ENCODE measurements around the gene SLC25A25. TPM values are rescaled to one million over a fixed set of nuclear protein-coding genes. Genes with fewer than 3 reads are reported as not detected.

SLC25A25 gene
- total and polyA plus RNA-seq, 9 of the 15 experiments (the other 6 are each of a cell fraction or from before 2014, with no cell fraction given) = 0.07 to 35.9 (median 23.2) TPM

DNA sequence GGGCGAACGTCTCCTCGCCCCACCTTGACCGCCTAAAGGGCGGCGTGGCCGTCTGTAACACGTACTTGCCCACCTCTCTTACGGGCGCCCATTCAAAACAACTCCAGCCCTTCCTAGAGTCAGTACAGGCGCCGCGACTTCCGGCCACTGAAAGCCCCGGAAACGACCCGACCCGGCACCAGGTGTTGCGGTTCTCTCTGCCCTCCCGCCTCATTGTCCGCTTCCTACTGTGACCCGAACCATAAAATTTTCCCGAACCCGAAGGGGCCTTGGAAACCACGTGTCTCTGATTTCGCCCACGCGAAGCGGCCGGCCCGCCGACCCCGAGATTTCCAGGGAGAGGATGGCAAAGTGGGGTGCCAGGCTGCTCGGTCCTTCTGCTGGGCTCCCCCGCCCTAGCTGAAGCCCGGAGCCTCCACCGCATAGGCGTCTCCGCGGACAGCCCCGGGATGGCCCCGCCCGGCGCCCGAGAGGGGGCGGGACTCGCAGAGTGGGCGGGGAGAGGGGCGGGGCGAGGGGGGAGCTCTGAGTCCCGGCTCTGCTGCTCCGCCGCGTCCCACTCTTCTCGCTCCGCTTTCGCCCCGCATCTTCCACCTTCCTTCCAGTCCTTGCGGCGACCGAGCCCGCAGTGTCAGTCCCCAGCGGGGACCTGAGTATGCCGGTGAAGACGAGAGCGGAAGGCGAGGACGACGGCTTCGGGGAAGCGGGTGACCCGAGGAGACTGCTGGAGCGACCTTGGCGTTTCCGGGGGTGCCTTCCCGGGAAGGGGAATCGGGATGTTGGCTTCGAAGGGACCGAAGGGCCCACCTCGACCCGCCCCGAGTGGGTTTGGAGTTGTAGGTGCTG is 60.2 kb downstream of the SLC25A25 start (continued):
- TF ChIP-seq SRF (CRISPR knock-in tag; IDR thresholded peaks at IDR 0.05) = peak in 1 of 2 experiments; percentile 56; a peak in 1 of 4 replicates
- TF ChIP-seq ZNF311 (CRISPR knock-in tag; IDR thresholded peaks at IDR 0.05) = 0 out of 2 replicates have a peak, but pooled peaks have one; percentile 33
- peak; percentile 14; the same call in 1 of the 2 replicates for TF ChIP-seq ESRRA (IDR thresholded peaks at IDR 0.05; ENCODE audit: borderline replicate concordance, low read depth)
- TF ChIP-seq JUN (IDR thresholded peaks at IDR 0.05; ENCODE audit: borderline replicate concordance, low read depth, low read length) = peak; percentile 37; the same call in 1 of the 2 replicates
- TF ChIP-seq JUN (CRISPR knock-in tag; IDR thresholded peaks at IDR 0.05; ENCODE audit: borderline replicate concordance) = no peak
- peak; percentile 39; the same call in 1 of the 2 replicates for TF ChIP-seq CTBP1 (IDR thresholded peaks at IDR 0.05; ENCODE audit: borderline replicate concordance)
- 0 out of 2 replicates have a peak, but pooled peaks have one; percentile 43 for TF ChIP-seq SIN3B (IDR thresholded peaks at IDR 0.05; ENCODE audit: low read depth)
- peak in 1 of 2 experiments; percentile 35; a peak in 1 of 4 replicates for TF ChIP-seq TEAD1 (CRISPR knock-in tag; IDR thresholded peaks at IDR 0.05)
- TF ChIP-seq, protein P1, sequence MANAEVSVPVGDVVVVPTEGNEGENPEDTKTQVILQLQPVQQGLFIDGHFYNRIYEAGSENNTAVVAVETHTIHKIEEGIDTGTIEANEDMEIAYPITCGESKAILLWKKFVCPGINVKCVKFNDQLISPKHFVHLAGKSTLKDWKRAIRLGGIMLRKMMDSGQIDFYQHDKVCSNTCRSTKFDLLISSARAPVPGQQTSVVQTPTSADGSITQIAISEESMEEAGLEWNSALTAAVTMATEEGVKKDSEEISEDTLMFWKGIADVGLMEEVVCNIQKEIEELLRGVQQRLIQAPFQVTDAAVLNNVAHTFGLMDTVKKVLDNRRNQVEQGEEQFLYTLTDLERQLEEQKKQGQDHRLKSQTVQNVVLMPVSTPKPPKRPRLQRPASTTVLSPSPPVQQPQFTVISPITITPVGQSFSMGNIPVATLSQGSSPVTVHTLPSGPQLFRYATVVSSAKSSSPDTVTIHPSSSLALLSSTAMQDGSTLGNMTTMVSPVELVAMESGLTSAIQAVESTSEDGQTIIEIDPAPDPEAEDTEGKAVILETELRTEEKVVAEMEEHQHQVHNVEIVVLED (CRISPR knock-in tag; IDR thresholded peaks at IDR 0.05) = 0 out of 2 replicates have a peak, but pooled peaks have one; percentile 25
- TF ChIP-seq GABPA (tag; conservative IDR thresholded peaks at IDR 0.05; ENCODE audit: low read depth) = peak; percentile 91
- TF ChIP-seq, protein P2, sequence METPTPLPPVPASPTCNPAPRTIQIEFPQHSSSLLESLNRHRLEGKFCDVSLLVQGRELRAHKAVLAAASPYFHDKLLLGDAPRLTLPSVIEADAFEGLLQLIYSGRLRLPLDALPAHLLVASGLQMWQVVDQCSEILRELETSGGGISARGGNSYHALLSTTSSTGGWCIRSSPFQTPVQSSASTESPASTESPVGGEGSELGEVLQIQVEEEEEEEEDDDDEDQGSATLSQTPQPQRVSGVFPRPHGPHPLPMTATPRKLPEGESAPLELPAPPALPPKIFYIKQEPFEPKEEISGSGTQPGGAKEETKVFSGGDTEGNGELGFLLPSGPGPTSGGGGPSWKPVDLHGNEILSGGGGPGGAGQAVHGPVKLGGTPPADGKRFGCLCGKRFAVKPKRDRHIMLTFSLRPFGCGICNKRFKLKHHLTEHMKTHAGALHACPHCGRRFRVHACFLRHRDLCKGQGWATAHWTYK (CRISPR knock-in tag; IDR thresholded peaks at IDR 0.05) = 0 out of 2 replicates have a peak, but pooled peaks have one; percentile 71
- no peak for TF ChIP-seq CHD2 (IDR thresholded peaks at IDR 0.05; ENCODE audit: low read depth, low read length)
- TF ChIP-seq, protein P3, sequence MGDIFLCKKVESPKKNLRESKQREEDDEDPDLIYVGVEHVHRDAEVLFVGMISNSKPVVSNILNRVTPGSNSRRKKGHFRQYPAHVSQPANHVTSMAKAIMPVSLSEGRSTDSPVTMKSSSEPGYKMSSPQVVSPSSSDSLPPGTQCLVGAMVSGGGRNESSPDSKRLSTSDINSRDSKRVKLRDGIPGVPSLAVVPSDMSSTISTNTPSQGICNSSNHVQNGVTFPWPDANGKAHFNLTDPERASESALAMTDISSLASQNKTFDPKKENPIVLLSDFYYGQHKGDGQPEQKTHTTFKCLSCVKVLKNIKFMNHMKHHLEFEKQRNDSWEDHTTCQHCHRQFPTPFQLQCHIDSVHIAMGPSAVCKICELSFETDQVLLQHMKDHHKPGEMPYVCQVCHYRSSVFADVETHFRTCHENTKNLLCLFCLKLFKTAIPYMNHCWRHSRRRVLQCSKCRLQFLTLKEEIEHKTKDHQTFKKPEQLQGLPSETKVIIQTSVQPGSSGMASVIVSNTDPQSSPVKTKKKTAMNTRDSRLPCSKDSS (IDR thresholded peaks at IDR 0.05; ENCODE audit: low read depth, partially characterized antibody) = no peak
- peak; percentile 86 for TF ChIP-seq ELF1 (tag; IDR thresholded peaks at IDR 0.05)
- TF ChIP-seq, protein P4, sequence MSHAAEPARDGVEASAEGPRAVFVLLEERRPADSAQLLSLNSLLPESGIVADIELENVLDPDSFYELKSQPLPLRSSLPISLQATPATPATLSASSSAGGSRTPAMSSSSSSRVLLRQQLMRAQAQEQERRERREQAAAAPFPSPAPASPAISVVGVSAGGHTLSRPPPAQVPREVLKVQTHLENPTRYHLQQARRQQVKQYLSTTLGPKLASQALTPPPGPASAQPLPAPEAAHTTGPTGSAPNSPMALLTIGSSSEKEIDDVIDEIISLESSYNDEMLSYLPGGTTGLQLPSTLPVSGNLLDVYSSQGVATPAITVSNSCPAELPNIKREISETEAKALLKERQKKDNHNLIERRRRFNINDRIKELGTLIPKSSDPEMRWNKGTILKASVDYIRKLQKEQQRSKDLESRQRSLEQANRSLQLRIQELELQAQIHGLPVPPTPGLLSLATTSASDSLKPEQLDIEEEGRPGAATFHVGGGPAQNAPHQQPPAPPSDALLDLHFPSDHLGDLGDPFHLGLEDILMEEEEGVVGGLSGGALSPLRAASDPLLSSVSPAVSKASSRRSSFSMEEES (CRISPR knock-in tag; IDR thresholded peaks at IDR 0.05) = peak; percentile 29
- no peak for TF ChIP-seq ZNF644 (tag; IDR thresholded peaks at IDR 0.05; ENCODE audit: low read depth)
- TF ChIP-seq, protein P5, sequence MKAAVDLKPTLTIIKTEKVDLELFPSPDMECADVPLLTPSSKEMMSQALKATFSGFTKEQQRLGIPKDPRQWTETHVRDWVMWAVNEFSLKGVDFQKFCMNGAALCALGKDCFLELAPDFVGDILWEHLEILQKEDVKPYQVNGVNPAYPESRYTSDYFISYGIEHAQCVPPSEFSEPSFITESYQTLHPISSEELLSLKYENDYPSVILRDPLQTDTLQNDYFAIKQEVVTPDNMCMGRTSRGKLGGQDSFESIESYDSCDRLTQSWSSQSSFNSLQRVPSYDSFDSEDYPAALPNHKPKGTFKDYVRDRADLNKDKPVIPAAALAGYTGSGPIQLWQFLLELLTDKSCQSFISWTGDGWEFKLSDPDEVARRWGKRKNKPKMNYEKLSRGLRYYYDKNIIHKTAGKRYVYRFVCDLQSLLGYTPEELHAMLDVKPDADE (conservative IDR thresholded peaks at IDR 0.05; ENCODE audit: control insufficient read depth, low read depth, low read length) = peak; percentile 6; the same call in 1 of the 2 replicates
- TF ChIP-seq XRCC5 (IDR thresholded peaks at IDR 0.05; ENCODE audit: low read depth, low read length) = peak; percentile 74
